ENCODE measurements around the gene MOGAT1. TPM values are rescaled to one million over a fixed set of nuclear protein-coding genes. Genes with fewer than 3 reads are reported as not detected.

MOGAT1 gene
- total and polyA plus RNA-seq, 2 of the 13 experiments (the other 11 are each of a cell fraction or from before 2014, with no cell fraction given) = 0.98 to 4.3 TPM

DNA sequence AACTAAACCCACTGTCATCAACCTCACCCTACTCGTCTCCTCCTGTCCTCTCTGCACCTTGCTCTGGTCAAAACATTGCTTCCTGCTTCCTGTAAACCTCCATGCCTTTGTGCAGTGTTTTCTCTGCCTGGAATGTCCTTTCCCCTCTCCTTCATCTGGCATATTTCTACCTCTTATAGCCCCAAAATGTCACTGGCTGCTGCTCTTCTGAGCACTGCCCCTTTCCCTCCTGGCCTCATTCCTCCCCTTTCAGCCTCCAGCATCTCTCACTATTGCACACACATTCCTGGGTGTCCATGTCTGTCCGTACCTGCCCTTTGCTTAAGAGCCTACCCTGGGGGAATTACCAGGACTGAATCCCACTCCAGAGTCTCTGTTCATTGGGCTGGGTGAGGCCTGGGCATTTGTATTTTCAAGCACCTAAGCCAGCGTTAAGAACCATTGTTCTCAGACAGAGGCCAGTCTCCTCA lies 84.9 kb downstream of the MOGAT1 start (continued):
- TF ChIP-seq ZNF431 (CRISPR knock-in tag; IDR thresholded peaks at IDR 0.05; ENCODE audit: borderline replicate concordance, low read depth) (no peak), ZNF292 (CRISPR knock-in tag; IDR thresholded peaks at IDR 0.05; ENCODE audit: borderline replicate concordance, low read depth) (peak; percentile 49; the same call in 1 of the 2 replicates), ZNF160 (CRISPR knock-in tag; IDR thresholded peaks at IDR 0.05) (no peak), ZNF770 (CRISPR knock-in tag; IDR thresholded peaks at IDR 0.05) (peak; percentile 90), ZNF251 (CRISPR knock-in tag; IDR thresholded peaks at IDR 0.05) (0 out of 2 replicates have a peak, but pooled peaks have one; percentile 30), ETV5 (CRISPR knock-in tag; IDR thresholded peaks at IDR 0.05; ENCODE audit: borderline replicate concordance) (peak; percentile 61; the same call in 1 of the 2 replicates), PHF5A (CRISPR knock-in tag; IDR thresholded peaks at IDR 0.05; ENCODE audit: low read depth, unreplicated experiment) (no peak), GABPA (IDR thresholded peaks at IDR 0.05; ENCODE audit: low read depth, low read length) (no peak), GABPA (CRISPR knock-in tag; IDR thresholded peaks at IDR 0.05; ENCODE audit: low read depth) (peak; percentile 49)

DNA sequence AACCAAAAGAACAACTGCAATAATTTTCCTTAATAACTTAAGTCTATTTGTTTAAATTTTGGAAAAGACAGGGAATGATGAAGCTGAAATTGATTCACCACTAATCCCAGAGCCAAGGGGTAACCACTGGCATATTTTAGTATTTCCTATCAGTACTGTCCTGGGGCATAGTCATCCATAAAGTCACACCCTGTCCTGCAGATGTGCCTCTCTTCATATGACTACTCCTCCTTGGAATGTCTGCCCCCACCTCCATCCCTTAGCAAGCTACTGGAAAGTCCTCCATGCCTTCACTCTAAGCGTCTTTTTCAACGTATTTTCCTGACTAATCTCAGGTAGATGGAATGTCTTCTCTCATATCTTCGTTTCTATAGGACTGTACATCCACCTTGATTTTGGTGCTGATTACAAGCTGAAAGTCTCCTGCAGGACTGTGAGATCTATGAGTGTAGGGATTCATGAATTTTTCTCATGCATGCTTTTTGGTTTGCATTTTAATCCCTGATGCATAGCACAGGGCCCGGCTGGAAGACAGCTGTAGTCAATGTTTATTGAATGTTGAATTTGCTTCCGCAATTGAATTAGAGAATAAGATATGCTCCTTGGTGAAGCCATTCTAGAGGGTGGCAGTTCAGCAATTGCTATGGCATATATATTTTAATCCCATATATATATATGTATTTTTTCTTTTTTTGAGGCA lies 85.6 kb downstream of the MOGAT1 start:
- no peak overlapping the region for H2AFZ ChIP-seq (ENCODE audit: low read length)
- no peaks in the 10 kb centered on the region for H3K27me3 ChIP-seq (ENCODE audit: control insufficient read depth in 1 of 2, insufficient read depth in 2 of 2, low read length in 2 of 2)
- no peak overlapping the region for H3K9ac ChIP-seq (ENCODE audit: insufficient read depth, low read depth, low read length)
- ATAC-seq (no peak), FAIRE-seq (no peak), DNase-seq (ENCODE audit: low spot score) (no peak)
- no peak for TF ChIP-seq ATM (IDR thresholded peaks at IDR 0.05; ENCODE audit: borderline replicate concordance)
- TF ChIP-seq, protein P1, sequence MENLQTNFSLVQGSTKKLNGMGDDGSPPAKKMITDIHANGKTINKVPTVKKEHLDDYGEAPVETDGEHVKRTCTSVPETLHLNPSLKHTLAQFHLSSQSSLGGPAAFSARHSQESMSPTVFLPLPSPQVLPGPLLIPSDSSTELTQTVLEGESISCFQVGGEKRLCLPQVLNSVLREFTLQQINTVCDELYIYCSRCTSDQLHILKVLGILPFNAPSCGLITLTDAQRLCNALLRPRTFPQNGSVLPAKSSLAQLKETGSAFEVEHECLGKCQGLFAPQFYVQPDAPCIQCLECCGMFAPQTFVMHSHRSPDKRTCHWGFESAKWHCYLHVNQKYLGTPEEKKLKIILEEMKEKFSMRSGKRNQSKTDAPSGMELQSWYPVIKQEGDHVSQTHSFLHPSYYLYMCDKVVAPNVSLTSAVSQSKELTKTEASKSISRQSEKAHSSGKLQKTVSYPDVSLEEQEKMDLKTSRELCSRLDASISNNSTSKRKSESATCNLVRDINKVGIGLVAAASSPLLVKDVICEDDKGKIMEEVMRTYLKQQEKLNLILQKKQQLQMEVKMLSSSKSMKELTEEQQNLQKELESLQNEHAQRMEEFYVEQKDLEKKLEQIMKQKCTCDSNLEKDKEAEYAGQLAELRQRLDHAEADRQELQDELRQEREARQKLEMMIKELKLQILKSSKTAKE (CRISPR knock-in tag; IDR thresholded peaks at IDR 0.05; ENCODE audit: borderline replicate concordance) = no peak
- no peak for TF ChIP-seq RFXANK (CRISPR knock-in tag; IDR thresholded peaks at IDR 0.05)
- TF ChIP-seq YEATS4 (CRISPR knock-in tag; IDR thresholded peaks at IDR 0.05; ENCODE audit: borderline replicate concordance) = 0 out of 2 replicates have a peak, but pooled peaks have one; percentile 32
- no peak for TF ChIP-seq CEBPG (CRISPR knock-in tag; IDR thresholded peaks at IDR 0.05)
- TF ChIP-seq SALL1 (CRISPR knock-in tag; IDR thresholded peaks at IDR 0.05) = no peak
- no peak for TF ChIP-seq HOXA7 (CRISPR knock-in tag; IDR thresholded peaks at IDR 0.05)
- no peak for TF ChIP-seq SP1 (IDR thresholded peaks at IDR 0.05)
- TF ChIP-seq SP1 (CRISPR knock-in tag; IDR thresholded peaks at IDR 0.05) = 0 out of 2 replicates have a peak, but pooled peaks have one; percentile 14
- TF ChIP-seq KMT2A (CRISPR knock-in tag; IDR thresholded peaks at IDR 0.05) = no peak
- TF ChIP-seq JUND (CRISPR knock-in tag; IDR thresholded peaks at IDR 0.05) = no peak
- no peak overlapping the region for H3K27ac ChIP-seq (ENCODE audit: extremely low read length, insufficient read depth, low read length)
- ChIA-PET POLR2A (no interaction called here), CTCF (ENCODE audit: low intra/inter-chr PET ratio, low total read pairs) (no interaction called here)
- H3K9me3 ChIP-seq (ENCODE audit: low read length) = no peaks in the 10 kb centered on the region
- WGBS (ENCODE audit: low lambda C conversion rate) = 37% methylated on average over 5 of the region's 5 CpGs
- no peaks in the 10 kb centered on the region for H4K20me1 ChIP-seq (ENCODE audit: insufficient read depth, low read length)
- no peak overlapping the region for H3K4me3 ChIP-seq (replicated peaks in 1 of 3; ENCODE audit: insufficient read depth in 1 of 3, low read depth in 2 of 3, low read length in 3 of 3)
- intact Hi-C loops (cut with micrococcal nuclease; ENCODE audit: unreplicated experiment) = no loop called here
- H3K4me2 ChIP-seq (ENCODE audit: low read depth, low read length) = peak overlapping the region; percentile 0; the same call in 1 of the 2 replicates
- H3K36me3 ChIP-seq (replicated peaks in 1 of 2; ENCODE audit: control insufficient read depth in 1 of 2, insufficient read depth in 2 of 2, low read length in 2 of 2) = no peaks in the 10 kb centered on the region
- in situ Hi-C loops (cut with HindIII; ENCODE audit: extremely low pct_ligation_motif_present, low pct_unique_long_range_greater_than_20kb) = no loop called here
- H3K79me2 ChIP-seq (ENCODE audit: insufficient read depth, low read length) = no peaks in the 10 kb centered on the region
- H3K4me1 ChIP-seq (ENCODE audit: insufficient read depth, low read length) = peaks cover 64% of the 10 kb centered on the region
- BruUV-seq (replicated peaks) = no TSS peak

Measured in HepG2 (cell line).